CD4-positive, alpha-beta memory T cell (primary cell): ENCODE data around the gene PLVAP. TPM values are rescaled to one million over a fixed set of nuclear protein-coding genes. Genes with fewer than 3 reads are reported as not detected.

Experiments used
- CTCF ChIA-PET: fragments of 350-600 bp; sonication (Branson Sonifier 250); formaldehyde crosslinking; loops from one replicate; lab custom pipeline; 2021; ENCODE audit warnings: inconsistent platforms; ENCODE audit not compliant: partially characterized antibody; lab: Charles Lee
- POLR2A ChIA-PET: fragments of 350-600 bp; sonication (Branson Sonifier 250); formaldehyde crosslinking; loops from one replicate; lab custom pipeline; 2021; ENCODE audit not compliant: partially characterized antibody; lab: Charles Lee
- DNase-seq, 5 donors: peaks; one replicate each; pipeline versions ENCODE4 v3.0.0 to v3.0.0-alpha.2; 2020 to 2022; ENCODE audit warnings: mixed read lengths in 1 of 5
- H3K27ac ChIP-seq: one replicate; pipeline ENCODE4 v1.7.0; 2013; ENCODE audit warnings: low read depth, low read length
- H3K27me3 ChIP-seq: 2 replicates; pipeline ENCODE4 v1.7.0; 2013; ENCODE audit warnings: mild to moderate bottlenecking, low read length, moderate library complexity; ENCODE audit not compliant: insufficient read depth
- H3K36me3 ChIP-seq: 2 replicates; pipeline ENCODE4 v1.7.0; 2013; ENCODE audit warnings: mild to moderate bottlenecking, low read length, moderate library complexity; ENCODE audit not compliant: insufficient read depth
- H3K4me1 ChIP-seq: 2 replicates; pipeline ENCODE4 v1.7.0; 2013; ENCODE audit warnings: mild to moderate bottlenecking, low read length, moderate library complexity; ENCODE audit not compliant: insufficient read depth
- H3K4me3 ChIP-seq, 2 donors: one replicate each; pipeline ENCODE4 v1.7.0; 2013; ENCODE audit warnings: low read length in 2 of 2, mild to moderate bottlenecking in 1 of 2
- H3K9me3 ChIP-seq, 2 donors: one replicate each; pipeline ENCODE4 v1.7.0; 2013; ENCODE audit warnings: low read length in 2 of 2, control low read depth in 1 of 2; ENCODE audit not compliant: control insufficient read depth in 1 of 2
- H3K27ac Mint-ChIP-seq, 7 donors: one replicate each; pipeline ENCODE4 v1.8.0; 2020 to 2021; ENCODE audit warnings: mixed read lengths in 7 of 7, mild to moderate bottlenecking in 6 of 7, inconsistent platforms in 3 of 7, moderate library complexity in 3 of 7
- H3K27me3 Mint-ChIP-seq, 2 donors: one replicate each; pipeline ENCODE4 v1.8.0; 2020 to 2021; ENCODE audit warnings: mixed read lengths in 2 of 2
- H3K36me3 Mint-ChIP-seq, 2 donors: one replicate each; pipeline ENCODE4 v1.8.0; 2020 to 2021; ENCODE audit warnings: mixed read lengths in 2 of 2, inconsistent platforms in 1 of 2, mild to moderate bottlenecking in 1 of 2
- H3K4me1 Mint-ChIP-seq, 4 donors: one replicate each; pipeline ENCODE4 v1.8.0; 2020 to 2021; ENCODE audit warnings: mixed read lengths in 4 of 4, mild to moderate bottlenecking in 1 of 4
- H3K4me3 Mint-ChIP-seq, 8 donors: one replicate each; pipeline ENCODE4 v1.8.0; 2020 to 2021; ENCODE audit warnings: mixed read lengths in 8 of 8, mild to moderate bottlenecking in 7 of 8, moderate library complexity in 6 of 8, inconsistent platforms in 3 of 8
- H3K9me3 Mint-ChIP-seq, 8 donors: one replicate each; pipeline ENCODE4 v1.8.0; 2020 to 2021; ENCODE audit warnings: mixed read lengths in 8 of 8, mild to moderate bottlenecking in 5 of 8, inconsistent platforms in 3 of 8, moderate library complexity in 1 of 8
- intact Hi-C: fragments of 100-400 bp; cut with micrococcal nuclease; formaldehyde crosslinking; loops from one replicate; pipeline ENCODE4 v1.15.1; 2023
- polyA plus RNA-seq, 2 donors: library from polyadenylated mRNA; unstranded; fragments of 300-500 nt; fragmentation: Illumina TruSeq; gene quantifications; one replicate each; pipeline ENCODE4 v1.2.3, GENCODE V29; 2021
- total RNA-seq, 2 experiments: library from RNA; stranded (reverse); gene quantifications; one replicate each; pipeline ENCODE4 v1.2.3, GENCODE V29; 2021

Gene PLVAP
- total and polyA plus RNA-seq, 4 experiments from 2014 or later, result 0.23 TPM; not detected in 3

GRCh38 chr19:17303167-17303939 lies 73.8 kb downstream of the PLVAP start, which contains the start of gene ABHD8:
ABHD8 (minus strand) TSS chr19:17303425; CDS start chr19:17301616, 1,809 bp downstream.
- H3K27ac ChIP-seq, result peak within 1 kb of the TSS; percentile 71
- Mint-ChIP-seq H3K4me1 (peaks cover 14 to 57% (median 34%) of the 10 kb centered on the region in 4 donors), H3K36me3 (peaks cover 0 to 2% of the 10 kb centered on the region in 2 donors), H3K4me3 (peak within 1 kb of the TSS; percentile 67 to 91 (median 80)), H3K27ac (peak within 1 kb of the TSS; percentile 42 to 89 (median 76)), H3K27me3 (no peaks in the 10 kb centered on the region), H3K9me3 (no peaks in the 10 kb centered on the region)
- H3K36me3 ChIP-seq, result no peaks in the 10 kb centered on the region
- CTCF ChIA-PET, result interaction anchor here (1.1 to 2.8 kb wide), 6 partner anchors 11 to 83 kb away, joined by 3 to 33 read pairs (median 6); partner anchors contain the start of gene BABAM1
- peaks cover 42% of the 10 kb centered on the region for H3K4me1 ChIP-seq
- H3K27me3 ChIP-seq, result no peaks in the 10 kb centered on the region
- DNase-seq, result peak; percentile 89 to 94 (median 90)
- H3K9me3 ChIP-seq, result peaks cover 0 to under 1% of the 10 kb centered on the region in 2 donors
- intact Hi-C loops, result no loop called here
- POLR2A ChIA-PET, result interaction anchor here (1.4 to 5.8 kb wide), 3 partner anchors 31 to 77 kb away, joined by 3 to 64 read pairs (median 5); partner anchors contain the start of genes ANO8, BABAM1, GTPBP3 and OCEL1
- H3K4me3 ChIP-seq, result peak within 1 kb of the TSS in 1 of 2 donors; percentile 59

DNA sequence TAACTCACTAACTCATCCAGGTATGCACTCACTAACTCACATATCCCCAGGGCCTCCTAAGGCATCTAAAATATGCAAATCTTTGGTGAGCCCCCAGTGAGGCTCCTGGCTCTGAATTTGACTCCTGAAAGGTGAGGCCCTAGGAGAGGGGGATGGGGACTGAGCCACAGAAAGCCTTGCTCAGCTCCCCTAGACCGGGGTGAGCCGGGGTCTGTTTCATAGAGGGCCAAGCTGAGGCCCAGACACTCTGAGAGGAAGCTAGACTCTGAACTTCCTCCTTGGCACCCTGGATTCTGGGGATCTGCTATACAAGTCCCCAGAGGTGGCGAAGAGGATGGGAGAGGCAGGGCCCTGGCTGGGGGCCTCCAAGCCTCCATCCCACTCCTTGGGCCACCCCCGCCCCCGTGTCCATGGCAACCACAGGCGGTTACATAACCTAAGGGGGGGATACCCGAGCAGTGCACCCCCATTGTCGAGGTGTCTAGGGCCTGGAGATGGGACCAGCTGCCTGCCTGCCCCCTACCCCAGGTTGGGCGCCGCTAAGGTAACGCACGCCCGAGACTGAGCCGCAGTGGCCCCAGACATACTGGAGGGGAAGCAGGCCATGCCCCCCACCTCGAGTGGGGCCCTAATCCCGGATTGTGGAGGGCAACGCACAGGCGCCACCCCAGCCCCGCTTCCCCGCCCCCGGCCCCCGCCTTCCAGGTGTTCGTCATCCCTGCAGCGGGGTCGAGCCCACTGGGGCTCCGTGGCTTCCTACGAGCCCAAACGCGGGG lies 74.6 kb downstream of the PLVAP start:
- Mint-ChIP-seq H3K4me3 (peak overlapping the region; percentile 53 to 91 (median 74)), H3K27ac (peak overlapping the region in 6 of 7 donors; percentile 17 to 60 (median 37)), H3K36me3 (peaks cover 0 to 2% of the 10 kb centered on the region in 2 donors), H3K27me3 (no peaks in the 10 kb centered on the region), H3K4me1 (peaks cover 11 to 51% (median 29%) of the 10 kb centered on the region in 4 donors), H3K9me3 (peaks cover 0 to 2% (median 0%) of the 10 kb centered on the region in 8 donors)
- peak in 1 of 5 donors; percentile 60 for DNase-seq
- Histone ChIP-seq H3K27me3 (no peaks in the 10 kb centered on the region), H3K27ac (peak overlapping the region; percentile 71), H3K4me3 (peak overlapping the region in 1 of 2 donors; percentile 59), H3K36me3 (no peaks in the 10 kb centered on the region), H3K9me3 (peaks cover 0 to 4% of the 10 kb centered on the region in 2 donors), H3K4me1 (peaks cover 42% of the 10 kb centered on the region)
- ChIA-PET CTCF (interaction anchor here (1.4 kb wide), 1 partner anchor 10 kb away, joined by 9 read pairs; no protein-coding TSS in a partner anchor), POLR2A (interaction anchor here (0.6 to 5.8 kb wide), 4 partner anchors 10 to 118 kb away, joined by 3 to 64 read pairs (median 4); partner anchors contain the start of genes ANO8, GTPBP3 and OCEL1)
- intact Hi-C loops, result no loop called here

Other genes starting within 250 kb of the PLVAP start
- 10 to 100 TPM; 38.1 to 42.8 TPM for gene USE1, start 162.0 kb downstream of the PLVAP start, total RNA-seq
- gene USE1, start 162.0 kb downstream of the PLVAP start, polyA plus RNA-seq, result 10 to 100 TPM; 36.5 to 44.3 TPM
- 10 to 100 TPM; 23.9 to 29.3 TPM for gene OCEL1, start 151.1 kb downstream of the PLVAP start, total RNA-seq
- 10 to 100 TPM; 37.8 to 38.0 TPM for gene OCEL1, start 151.1 kb downstream of the PLVAP start, polyA plus RNA-seq
- 1 to 10 TPM; 7.1 TPM for gene NR2F6, start 131.4 kb downstream of the PLVAP start, total RNA-seq
- gene NR2F6, start 131.4 kb downstream of the PLVAP start, polyA plus RNA-seq, result 1 to 10 TPM; 1.2 to 2.3 TPM
- under 1 TPM in 1 of 2 experiments, not detected in 1; 0.33 TPM for gene USHBP1, start 112.6 kb downstream of the PLVAP start, total RNA-seq
- under 1 TPM in 1 of 2 donors, not detected in 1; 0.10 TPM for gene USHBP1, start 112.6 kb downstream of the PLVAP start, polyA plus RNA-seq
- 100 to 1,000 TPM; 101 to 112 TPM for gene BABAM1, start 109.9 kb downstream of the PLVAP start, total RNA-seq
- 100 to 1,000 TPM in 1 of 2 donors, 10 to 100 TPM in 1; 92.0 to 171 TPM for gene BABAM1, start 109.9 kb downstream of the PLVAP start, polyA plus RNA-seq
- gene ANKLE1, start 95.4 kb downstream of the PLVAP start, total RNA-seq, result 1 to 10 TPM; 2.8 to 5.1 TPM
- gene ANKLE1, start 95.4 kb downstream of the PLVAP start, polyA plus RNA-seq, result under 1 TPM; 0.41 to 0.80 TPM
- gene ABHD8, start 73.9 kb downstream of the PLVAP start, total RNA-seq, result 10 to 100 TPM in 1 of 2 experiments, 1 to 10 TPM in 1; 9.3 to 10.1 TPM
- gene ABHD8, start 73.9 kb downstream of the PLVAP start, polyA plus RNA-seq, result 1 to 10 TPM; 6.0 to 7.9 TPM
- 10 to 100 TPM; 69.4 to 74.1 TPM for gene MRPL34, start 71.5 kb downstream of the PLVAP start, total RNA-seq
- gene MRPL34, start 71.5 kb downstream of the PLVAP start, polyA plus RNA-seq, result 100 to 1,000 TPM; 231 to 250 TPM
- gene DDA1, start 67.8 kb downstream of the PLVAP start, total RNA-seq, result 10 to 100 TPM; 36.4 to 42.6 TPM
- 10 to 100 TPM; 31.6 to 42.6 TPM for gene DDA1, start 67.8 kb downstream of the PLVAP start, polyA plus RNA-seq
- gene ANO8, start 42.5 kb downstream of the PLVAP start, total RNA-seq, result 10 to 100 TPM; 17.7 to 21.5 TPM
- gene ANO8, start 42.5 kb downstream of the PLVAP start, polyA plus RNA-seq, result under 1 TPM in 1 of 2 donors, not detected in 1; 0.11 TPM
- 10 to 100 TPM; 53.7 to 58.4 TPM for gene GTPBP3, start 39.8 kb downstream of the PLVAP start, total RNA-seq
- 10 to 100 TPM in 1 of 2 donors, 1 to 10 TPM in 1; 6.4 to 12.7 TPM for gene GTPBP3, start 39.8 kb downstream of the PLVAP start, polyA plus RNA-seq
- gene CCDC194, start 16.9 kb upstream of the PLVAP start, total RNA-seq, result 1 to 10 TPM; 2.5 to 3.3 TPM
- gene CCDC194, start 16.9 kb upstream of the PLVAP start, polyA plus RNA-seq, result not detected
- 10 to 100 TPM; 55.9 TPM for gene BST2, start 28.3 kb upstream of the PLVAP start, total RNA-seq
- gene BST2, start 28.3 kb upstream of the PLVAP start, polyA plus RNA-seq, result 100 to 1,000 TPM; 143 to 173 TPM
- 10 to 100 TPM; 35.4 to 38.0 TPM for gene MVB12A, start 42.7 kb upstream of the PLVAP start, total RNA-seq
- 10 to 100 TPM; 29.5 to 32.6 TPM for gene MVB12A, start 42.7 kb upstream of the PLVAP start, polyA plus RNA-seq
- not detected for gene TMEM221, start 71.3 kb upstream of the PLVAP start, total RNA-seq
- under 1 TPM in 1 of 2 donors, not detected in 1; 0.09 TPM for gene TMEM221, start 71.3 kb upstream of the PLVAP start, polyA plus RNA-seq
- gene NXNL1, start 83.6 kb upstream of the PLVAP start, total RNA-seq, result not detected
- gene NXNL1, start 83.6 kb upstream of the PLVAP start, polyA plus RNA-seq, result not detected
- 10 to 100 TPM in 1 of 2 experiments, 1 to 10 TPM in 1; 9.2 to 10.1 TPM for gene SLC27A1, start 93.2 kb upstream of the PLVAP start, total RNA-seq
- gene SLC27A1, start 93.2 kb upstream of the PLVAP start, polyA plus RNA-seq, result 1 to 10 TPM; 5.2 to 6.6 TPM
- gene PGLS, start 134.3 kb upstream of the PLVAP start, total RNA-seq, result 10 to 100 TPM; 76.3 to 80.0 TPM
- 10 to 100 TPM; 39.7 to 61.1 TPM for gene PGLS, start 134.3 kb upstream of the PLVAP start, polyA plus RNA-seq
- gene COLGALT1, start 178.3 kb upstream of the PLVAP start, total RNA-seq, result 10 to 100 TPM; 68.3 to 74.7 TPM
- gene COLGALT1, start 178.3 kb upstream of the PLVAP start, polyA plus RNA-seq, result 10 to 100 TPM; 14.1 to 24.9 TPM